ENCODE measurements around the gene TEX50.
"Not testable (repeated sequence)": the region's sequence is repeated elsewhere in the genome, so short reads cannot be mapped to it uniquely, and the experiment has no call there.

- TF ChIP-seq, protein P1, sequence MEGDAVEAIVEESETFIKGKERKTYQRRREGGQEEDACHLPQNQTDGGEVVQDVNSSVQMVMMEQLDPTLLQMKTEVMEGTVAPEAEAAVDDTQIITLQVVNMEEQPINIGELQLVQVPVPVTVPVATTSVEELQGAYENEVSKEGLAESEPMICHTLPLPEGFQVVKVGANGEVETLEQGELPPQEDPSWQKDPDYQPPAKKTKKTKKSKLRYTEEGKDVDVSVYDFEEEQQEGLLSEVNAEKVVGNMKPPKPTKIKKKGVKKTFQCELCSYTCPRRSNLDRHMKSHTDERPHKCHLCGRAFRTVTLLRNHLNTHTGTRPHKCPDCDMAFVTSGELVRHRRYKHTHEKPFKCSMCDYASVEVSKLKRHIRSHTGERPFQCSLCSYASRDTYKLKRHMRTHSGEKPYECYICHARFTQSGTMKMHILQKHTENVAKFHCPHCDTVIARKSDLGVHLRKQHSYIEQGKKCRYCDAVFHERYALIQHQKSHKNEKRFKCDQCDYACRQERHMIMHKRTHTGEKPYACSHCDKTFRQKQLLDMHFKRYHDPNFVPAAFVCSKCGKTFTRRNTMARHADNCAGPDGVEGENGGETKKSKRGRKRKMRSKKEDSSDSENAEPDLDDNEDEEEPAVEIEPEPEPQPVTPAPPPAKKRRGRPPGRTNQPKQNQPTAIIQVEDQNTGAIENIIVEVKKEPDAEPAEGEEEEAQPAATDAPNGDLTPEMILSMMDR (conservative IDR thresholded peaks at IDR 0.05), result not testable (repeated sequence)
- not testable (repeated sequence) for TF ChIP-seq EZH2 (IDR thresholded peaks at IDR 0.05; ENCODE audit: low read depth)
These were observed 7.5 kb downstream of the TEX50 start for GRCh38 chr1:173642450-173643139.
